Peyer's patch (tissue), 4 donors: ENCODE measurements around the gene SIGLEC5.

Experiments used
- CTCF ChIP-seq, 6 experiments: fragments of 450-650 bp in 4 of 6; fragments of 200-600 bp in 2 of 6; sonication (generic) in 1 of 6; IDR thresholded peaks; one replicate each; pipeline ENCODE4 v1.5.1; 2017 to 2019; ENCODE audit warnings: antibody characterized with exemption in 6 of 6, mild to moderate bottlenecking in 3 of 6, moderate library complexity in 1 of 6
- POLR2A ChIP-seq, 2 donors: fragments of 450-650 bp; IDR thresholded peaks; one replicate each; pipeline ENCODE4 v1.5.1; 2017; ENCODE audit warnings: antibody characterized with exemption in 2 of 2, mild to moderate bottlenecking in 2 of 2, moderate library complexity in 2 of 2

DNA sequence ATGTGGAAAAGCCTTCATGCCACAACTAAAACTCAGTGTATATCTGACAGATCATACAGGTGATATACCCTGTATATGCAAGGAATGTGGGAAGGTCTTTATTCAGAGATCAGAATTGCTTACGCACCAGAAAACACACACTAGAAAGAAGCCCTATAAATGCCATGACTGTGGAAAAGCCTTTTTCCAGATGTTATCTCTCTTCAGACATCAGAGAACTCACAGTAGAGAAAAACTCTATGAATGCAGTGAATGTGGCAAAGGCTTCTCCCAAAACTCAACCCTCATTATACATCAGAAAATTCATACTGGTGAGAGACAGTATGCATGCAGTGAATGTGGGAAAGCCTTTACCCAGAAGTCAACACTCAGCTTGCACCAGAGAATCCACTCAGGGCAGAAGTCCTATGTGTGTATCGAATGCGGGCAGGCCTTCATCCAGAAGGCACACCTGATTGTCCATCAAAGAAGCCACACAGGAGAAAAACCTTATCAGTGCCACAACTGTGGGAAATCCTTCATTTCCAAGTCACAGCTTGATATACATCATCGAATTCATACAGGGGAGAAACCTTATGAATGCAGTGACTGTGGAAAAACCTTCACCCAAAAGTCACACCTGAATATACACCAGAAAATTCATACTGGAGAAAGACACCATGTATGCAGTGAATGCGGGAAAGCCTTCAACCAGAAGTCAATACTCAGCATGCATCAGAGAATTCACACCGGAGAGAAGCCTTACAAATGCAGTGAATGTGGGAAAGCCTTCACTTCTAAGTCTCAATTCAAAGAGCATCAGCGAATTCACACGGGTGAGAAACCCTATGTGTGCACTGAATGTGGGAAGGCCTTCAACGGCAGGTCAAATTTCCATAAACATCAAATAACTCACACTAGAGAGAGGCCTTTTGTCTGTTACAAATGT lies 42.7 kb downstream of the SIGLEC5 start:
- TF ChIP-seq CTCF (IDR thresholded peaks at IDR 0.05), result no peak
- TF ChIP-seq POLR2A (IDR thresholded peaks at IDR 0.05), result no peak
